Lower leg skin (tissue), 4 donors: ENCODE data around the gene SLC34A3. TPM values are rescaled to one million over a fixed set of nuclear protein-coding genes. Genes with fewer than 3 reads are reported as not detected.

Experiments used
- DNase-seq, 2 donors: peaks; one replicate each; pipeline ENCODE4 v3.0.0-alpha.2; 2019; ENCODE audit warnings: low spot score in 2 of 2
- H3K4me3 ChIP-seq: fragments of 200-600 bp; sonication (generic); 2 replicates; pipeline ENCODE4 v1.5.1; 2017; ENCODE audit warnings: mild to moderate bottlenecking, low read depth; ENCODE audit not compliant: poor library complexity, severe bottlenecking
- POLR2A ChIP-seq, 2 donors: fragments of 450-650 bp; IDR thresholded peaks; one replicate each; pipeline ENCODE4 v1.6.1; 2016 to 2017; ENCODE audit warnings: antibody characterized with exemption in 2 of 2, mild to moderate bottlenecking in 1 of 2, moderate library complexity in 1 of 2
- WGBS, 2 donors: methylation state at CpG; one replicate each; pipeline ENCODE4 v1.1.5; 2018; 5-methylcytosine and 5-hydroxymethylcytosine counted together
- intact Hi-C: fragments of 100-400 bp; cut with DNase I; formaldehyde crosslinking; loops from one replicate; pipeline ENCODE4 v1.15.0; 2023; ENCODE audit warnings: low total_unique reads
- total RNA-seq, 4 donors: library from RNA; depleted of rRNA; stranded (reverse); fragments of >200 nt; gene quantifications; one replicate each; pipeline ENCODE4 v1.1.0, GENCODE V29; 2016
- TF ChIP-seq, protein P1 (sequence below), 3 donors: fragments of 450-650 bp; IDR thresholded peaks; one replicate each; pipeline ENCODE4 v1.5.1; 2016; ENCODE audit warnings: antibody characterized with exemption in 3 of 3, mild to moderate bottlenecking in 3 of 3, moderate library complexity in 2 of 3

Gene SLC34A3
- total RNA-seq, 4 donors from 2014 or later: 1.6 TPM; not detected in 3

GRCh38 chr9:137232510-137232909 is 1.8 kb downstream of the SLC34A3 start:
- WGBS, 2 donors: 53 to 72% methylated on average over 13 to 24 of the region's 24 CpGs
- TF ChIP-seq, protein P1, sequence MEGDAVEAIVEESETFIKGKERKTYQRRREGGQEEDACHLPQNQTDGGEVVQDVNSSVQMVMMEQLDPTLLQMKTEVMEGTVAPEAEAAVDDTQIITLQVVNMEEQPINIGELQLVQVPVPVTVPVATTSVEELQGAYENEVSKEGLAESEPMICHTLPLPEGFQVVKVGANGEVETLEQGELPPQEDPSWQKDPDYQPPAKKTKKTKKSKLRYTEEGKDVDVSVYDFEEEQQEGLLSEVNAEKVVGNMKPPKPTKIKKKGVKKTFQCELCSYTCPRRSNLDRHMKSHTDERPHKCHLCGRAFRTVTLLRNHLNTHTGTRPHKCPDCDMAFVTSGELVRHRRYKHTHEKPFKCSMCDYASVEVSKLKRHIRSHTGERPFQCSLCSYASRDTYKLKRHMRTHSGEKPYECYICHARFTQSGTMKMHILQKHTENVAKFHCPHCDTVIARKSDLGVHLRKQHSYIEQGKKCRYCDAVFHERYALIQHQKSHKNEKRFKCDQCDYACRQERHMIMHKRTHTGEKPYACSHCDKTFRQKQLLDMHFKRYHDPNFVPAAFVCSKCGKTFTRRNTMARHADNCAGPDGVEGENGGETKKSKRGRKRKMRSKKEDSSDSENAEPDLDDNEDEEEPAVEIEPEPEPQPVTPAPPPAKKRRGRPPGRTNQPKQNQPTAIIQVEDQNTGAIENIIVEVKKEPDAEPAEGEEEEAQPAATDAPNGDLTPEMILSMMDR (IDR thresholded peaks at IDR 0.05): no peak
- TF ChIP-seq POLR2A (IDR thresholded peaks at IDR 0.05): no peak
- intact Hi-C loops: no loop called here
- no peak for DNase-seq
- no peak overlapping the region for H3K4me3 ChIP-seq

DNA sequence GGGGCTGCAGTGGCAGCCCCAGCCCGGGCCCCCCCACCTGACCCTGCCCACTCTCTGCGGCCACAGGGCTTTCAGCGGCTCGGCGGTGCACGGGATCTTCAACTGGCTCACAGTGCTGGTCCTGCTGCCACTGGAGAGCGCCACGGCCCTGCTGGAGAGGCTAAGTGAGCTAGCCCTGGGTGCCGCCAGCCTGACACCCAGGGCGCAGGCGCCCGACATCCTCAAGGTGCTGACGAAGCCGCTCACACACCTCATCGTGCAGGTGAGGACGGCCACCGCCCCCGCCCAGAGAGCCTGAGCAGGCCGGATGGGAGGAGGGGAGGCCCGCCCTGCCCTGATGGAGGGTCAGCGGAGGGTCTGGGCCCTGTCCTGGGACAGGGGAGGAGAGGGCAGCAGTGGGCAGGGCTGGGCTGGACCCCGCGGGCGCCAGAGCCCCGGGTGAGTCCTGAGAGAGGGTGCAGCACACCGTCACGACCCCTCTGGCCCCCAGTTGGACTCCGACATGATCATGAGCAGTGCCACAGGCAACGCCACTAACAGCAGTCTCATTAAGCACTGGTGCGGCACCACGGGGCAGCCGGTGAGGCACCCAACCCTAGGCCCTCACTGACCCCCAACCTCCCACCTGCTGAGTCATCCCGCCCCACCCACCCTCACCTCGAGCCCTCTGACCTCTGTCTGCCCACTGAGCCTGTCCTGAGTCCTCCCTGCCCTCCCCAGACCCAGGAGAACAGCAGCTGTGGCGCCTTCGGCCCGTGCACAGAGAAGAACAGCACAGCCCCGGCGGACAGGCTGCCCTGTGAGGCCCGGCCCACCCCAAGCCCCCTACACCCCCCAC is 2.7 kb downstream of the SLC34A3 start:
- no peak for TF ChIP-seq POLR2A (IDR thresholded peaks at IDR 0.05)
- TF ChIP-seq, protein P1 (IDR thresholded peaks at IDR 0.05): no peak
- WGBS, 2 donors: 66 to 71% methylated on average over 27 to 36 of the region's 40 CpGs
- H3K4me3 ChIP-seq: no peak overlapping the region
- no peak for DNase-seq
- intact Hi-C loops: no loop called here

GRCh38 chr9:137234055-137234697 is 3.5 kb downstream of the SLC34A3 start:
- intact Hi-C loops: no loop called here
- DNase-seq: no peak
- no peak overlapping the region for H3K4me3 ChIP-seq
- 55 to 66% methylated on average over 16 to 24 of the region's 40 CpGs for WGBS, 2 donors
- TF ChIP-seq POLR2A (IDR thresholded peaks at IDR 0.05): no peak
- TF ChIP-seq, protein P1 (IDR thresholded peaks at IDR 0.05): no peak

GRCh38 chr9:137234758-137235423 is 4.2 kb downstream of the SLC34A3 start:
- DNase-seq: no peak
- TF ChIP-seq, protein P1 (IDR thresholded peaks at IDR 0.05): no peak
- no peak for TF ChIP-seq POLR2A (IDR thresholded peaks at IDR 0.05)
- no peak overlapping the region for H3K4me3 ChIP-seq
- intact Hi-C loops: no loop called here
- WGBS, 2 donors: 66 to 74% methylated on average over 17 of the region's 18 CpGs

GRCh38 chr9:137235424-137236237 is 4.9 kb downstream of the SLC34A3 start:
- WGBS, 2 donors: 72 to 75% methylated on average over 18 to 32 of the region's 35 CpGs
- H3K4me3 ChIP-seq: no peak overlapping the region
- DNase-seq: no peak
- TF ChIP-seq, protein P1 (IDR thresholded peaks at IDR 0.05): no peak
- TF ChIP-seq POLR2A (IDR thresholded peaks at IDR 0.05): no peak
- intact Hi-C loops: no loop called here
